GM21423 (cell line): ENCODE results near the gene TOP3B.

Experiments used
- ATAC-seq: cut with Tn5 transposase; IDR thresholded peaks from one replicate; pipeline ENCODE4 v1.9.1; 2021; ENCODE audit warnings: mild to moderate bottlenecking, moderate library complexity; ENCODE audit not compliant: unreplicated experiment

The TOP3B gene

GRCh38 chr22:21984793-21985192, 2.2 kb upstream of the TOP3B start:
- no peak for ATAC-seq

GRCh38 chr22:21981874-21982273, 713 bp downstream of the TOP3B start:
- no peak for ATAC-seq

GRCh38 chr22:21980547-21980946, 2.0 kb downstream of the TOP3B start:
- ATAC-seq = no peak

- ATAC-seq = no peak
Measured at GRCh38 chr22:21978564-21979386, 3.8 kb downstream of the TOP3B start.

- ATAC-seq = no peak
Measured at GRCh38 chr22:21977814-21978213, 4.8 kb downstream of the TOP3B start.

- ATAC-seq = no peak
Measured at GRCh38 chr22:21975854-21976345, 6.7 kb downstream of the TOP3B start.

GRCh38 chr22:21975273-21975672, 7.3 kb downstream of the TOP3B start:
- ATAC-seq = no peak

GRCh38 chr22:21974058-21974649, 8.4 kb downstream of the TOP3B start:
- no peak for ATAC-seq

- no peak for ATAC-seq
Measured at GRCh38 chr22:21972806-21973205, 9.8 kb downstream of the TOP3B start.

- ATAC-seq = no peak
Measured at GRCh38 chr22:21972293-21972779, 10.3 kb downstream of the TOP3B start.

- ATAC-seq = no peak
Measured at GRCh38 chr22:21971858-21972275, 10.7 kb downstream of the TOP3B start.

GRCh38 chr22:21970800-21971617, 11.6 kb downstream of the TOP3B start:
- no peak for ATAC-seq

- ATAC-seq = no peak
Measured at GRCh38 chr22:21970037-21970799, 12.4 kb downstream of the TOP3B start.

GRCh38 chr22:21968452-21969129, 14.0 kb downstream of the TOP3B start:
- ATAC-seq = no peak

- no peak for ATAC-seq
Measured at GRCh38 chr22:21967693-21968271, 14.8 kb downstream of the TOP3B start.

GRCh38 chr22:21966643-21967516, 15.7 kb downstream of the TOP3B start:
- no peak for ATAC-seq

GRCh38 chr22:21965762-21966288, 16.8 kb downstream of the TOP3B start:
- ATAC-seq = no peak

- no peak for ATAC-seq
Measured at GRCh38 chr22:21964918-21965484, 17.6 kb downstream of the TOP3B start.
